ENCODE results near the gene WDR1. TPM values are rescaled to one million over a fixed set of nuclear protein-coding genes. Genes with fewer than 3 reads are reported as not detected.

WDR1 gene
- total RNA-seq, 1 experiment from 2014 or later, result 367 TPM

DNA sequence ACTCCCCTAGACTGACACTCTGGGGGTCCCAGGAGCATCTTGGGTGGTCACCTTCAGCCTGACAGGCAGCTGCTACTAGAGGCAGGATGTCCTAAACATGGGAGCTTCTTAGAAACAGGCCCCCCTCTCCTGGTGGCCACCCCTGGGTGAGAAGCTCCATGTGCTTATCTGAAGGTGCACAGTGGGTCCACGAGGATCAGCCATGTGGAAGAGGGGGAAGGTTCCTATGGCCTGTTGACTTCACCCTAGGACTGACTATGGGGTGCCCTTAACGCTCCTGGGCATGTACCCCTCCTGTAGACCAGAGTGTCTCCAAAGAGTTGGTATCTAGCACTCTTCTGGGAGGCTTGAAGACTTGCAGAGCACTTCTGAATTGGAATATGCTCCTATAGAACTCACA, 22.9 kb upstream of the WDR1 start:
- no peaks in the 10 kb centered on the region for H4K20me1 ChIP-seq (ENCODE audit: control insufficient read depth, insufficient read depth, insufficient read length)
- DNase-seq, result no peak
- H3K27ac ChIP-seq (ENCODE audit: insufficient read length, low read depth, low read length), result no peak overlapping the region
- H3K14ac ChIP-seq (ENCODE audit: insufficient read depth, low read length), result no peak overlapping the region
- no peaks in the 10 kb centered on the region for H3K23me2 ChIP-seq (ENCODE audit: insufficient read length, low read depth, low read length, poor library complexity, severe bottlenecking)
- H4K8ac ChIP-seq (replicated peaks; ENCODE audit: insufficient read length, low read depth, low read length), result no peak overlapping the region
- H3K79me1 ChIP-seq (ENCODE audit: insufficient read depth, low read depth, low read length, poor library complexity, severe bottlenecking), result no peaks in the 10 kb centered on the region
- H3K23ac ChIP-seq (ENCODE audit: insufficient read length, low read depth, low read length), result no peak overlapping the region
- H2AFZ ChIP-seq (ENCODE audit: low read length), result no peak overlapping the region
- TF ChIP-seq, protein P1, sequence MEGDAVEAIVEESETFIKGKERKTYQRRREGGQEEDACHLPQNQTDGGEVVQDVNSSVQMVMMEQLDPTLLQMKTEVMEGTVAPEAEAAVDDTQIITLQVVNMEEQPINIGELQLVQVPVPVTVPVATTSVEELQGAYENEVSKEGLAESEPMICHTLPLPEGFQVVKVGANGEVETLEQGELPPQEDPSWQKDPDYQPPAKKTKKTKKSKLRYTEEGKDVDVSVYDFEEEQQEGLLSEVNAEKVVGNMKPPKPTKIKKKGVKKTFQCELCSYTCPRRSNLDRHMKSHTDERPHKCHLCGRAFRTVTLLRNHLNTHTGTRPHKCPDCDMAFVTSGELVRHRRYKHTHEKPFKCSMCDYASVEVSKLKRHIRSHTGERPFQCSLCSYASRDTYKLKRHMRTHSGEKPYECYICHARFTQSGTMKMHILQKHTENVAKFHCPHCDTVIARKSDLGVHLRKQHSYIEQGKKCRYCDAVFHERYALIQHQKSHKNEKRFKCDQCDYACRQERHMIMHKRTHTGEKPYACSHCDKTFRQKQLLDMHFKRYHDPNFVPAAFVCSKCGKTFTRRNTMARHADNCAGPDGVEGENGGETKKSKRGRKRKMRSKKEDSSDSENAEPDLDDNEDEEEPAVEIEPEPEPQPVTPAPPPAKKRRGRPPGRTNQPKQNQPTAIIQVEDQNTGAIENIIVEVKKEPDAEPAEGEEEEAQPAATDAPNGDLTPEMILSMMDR (conservative IDR thresholded peaks at IDR 0.05), result no peak
- H3K4me2 ChIP-seq (ENCODE audit: insufficient read depth, insufficient read length, low read length), result no peak overlapping the region
- WGBS (ENCODE audit: extremely low coverage, insufficient read length, low lambda C conversion rate), result no CpG with 5 or more reads among the region's 2 CpGs
- no peak overlapping the region for H4K91ac ChIP-seq (ENCODE audit: insufficient read length, low read depth, low read length)
- no peak overlapping the region for H2BK20ac ChIP-seq (ENCODE audit: low read depth, low read length, poor library complexity, severe bottlenecking)
- no peaks in the 10 kb centered on the region; a peak in 1 of 5 replicates for H3K9me3 Mint-ChIP-seq
- H2BK15ac ChIP-seq (ENCODE audit: low read depth, low read length), result no peak overlapping the region
- no peak overlapping the region for H3K4me3 Mint-ChIP-seq
- H3K56ac ChIP-seq (ENCODE audit: insufficient read length, low read depth, low read length), result no peak overlapping the region
- peaks cover 3 to 6% of the 10 kb centered on the region in 2 experiments for H3K4me1 Mint-ChIP-seq
- H3K4me1 ChIP-seq (ENCODE audit: insufficient read depth, low read length), result no peaks in the 10 kb centered on the region
- H3K79me2 ChIP-seq (ENCODE audit: insufficient read depth, low read length), result no peaks in the 10 kb centered on the region
- no peak overlapping the region for H3K9ac ChIP-seq (ENCODE audit: extremely low read depth, insufficient read length, low read length)
- no peak overlapping the region for H3T11ph ChIP-seq (ENCODE audit: low read length)
- no peak overlapping the region for H2BK120ac ChIP-seq (ENCODE audit: low read depth, low read length, poor library complexity, severe bottlenecking)
- H2BK12ac ChIP-seq (ENCODE audit: insufficient read length, low read depth, low read length), result no peak overlapping the region
- H3K18ac ChIP-seq (ENCODE audit: insufficient read length, low read depth, low read length), result no peak overlapping the region
- no peak overlapping the region for H2AK5ac ChIP-seq (ENCODE audit: insufficient read length, low read length)
- H4K5ac ChIP-seq (ENCODE audit: insufficient read length, low read depth, low read length), result no peak overlapping the region
- no peak overlapping the region for H3K27ac Mint-ChIP-seq
- no peaks in the 10 kb centered on the region for H3K9me3 ChIP-seq (ENCODE audit: control insufficient read depth, low read depth, low read length)
- no peak overlapping the region for H3K4ac ChIP-seq (ENCODE audit: low read depth, low read length)
- no peak overlapping the region for H2BK5ac ChIP-seq (ENCODE audit: insufficient read length, low read length)
- no peaks in the 10 kb centered on the region for H3K36me3 Mint-ChIP-seq (ENCODE audit: insufficient read depth in 1 of 3, low read depth in 3 of 3)
- H3K27me3 ChIP-seq (ENCODE audit: insufficient read depth, low read length), result no peaks in the 10 kb centered on the region; the same call in 1 of the 2 replicates
- H3K27me3 Mint-ChIP-seq (ENCODE audit: low read depth), result peaks cover 39% of the 10 kb centered on the region

Measured in H9 (cell line).